WTC11 (cell line): Measurements from ENCODE around the gene TGFBR1. TPM values are rescaled to one million over a fixed set of nuclear protein-coding genes. Genes with fewer than 3 reads are reported as not detected.

Experiments used
- ATAC-seq: fragments of 200-7000 bp; cut with Tn5 transposase; 2 replicates; pipeline ENCODE4 v1.10.0; 2021; ENCODE audit warnings: mild to moderate bottlenecking, moderate library complexity
- CTCF ChIA-PET: fragments of 300-600 bp; sonication (Branson Sonifier 250); formaldehyde crosslinking; loops from one replicate; lab custom pipeline; 2021; ENCODE audit warnings: antibody characterized with exemption; lab: Charles Lee
- POLR2A ChIA-PET: fragments of 350-600 bp; sonication (Branson Sonifier 250); formaldehyde crosslinking; loops from one replicate; lab custom pipeline; 2021; ENCODE audit warnings: antibody characterized with exemption; lab: Charles Lee
- DNase-seq: peaks from one replicate; pipeline ENCODE4 v3.0.0; 2021; ENCODE audit warnings: low spot score
- H3K27ac Mint-ChIP-seq: 2 replicates; pipeline ENCODE4 v1.8.0; 2021; ENCODE audit warnings: mixed read lengths
- H3K27me3 Mint-ChIP-seq: 2 replicates; pipeline ENCODE4 v1.8.0; 2021; ENCODE audit warnings: low read depth, mild to moderate bottlenecking, moderate library complexity, mixed read lengths
- H3K36me3 Mint-ChIP-seq: 2 replicates; pipeline ENCODE4 v1.8.0; 2021; ENCODE audit warnings: mixed read lengths
- H3K4me1 Mint-ChIP-seq: 2 replicates; pipeline ENCODE4 v1.8.0; 2022; ENCODE audit warnings: mixed read lengths
- H3K4me3 Mint-ChIP-seq: 2 replicates; pipeline ENCODE4 v1.8.0; 2021; ENCODE audit warnings: mild to moderate bottlenecking, moderate library complexity, mixed read lengths
- H3K9me3 Mint-ChIP-seq: 2 replicates; pipeline ENCODE4 v1.8.0; 2021; ENCODE audit warnings: mixed read lengths
- ARID4B ChIP-seq: sonication (generic); formaldehyde crosslinking; IDR thresholded peaks from 2 replicates; pipeline ENCODE4 v1.8.0; 2023; ENCODE audit warnings: missing genetic modification reagents, mild to moderate bottlenecking, borderline replicate concordance
- CTCF ChIP-seq: fragments of 200-600 bp; IDR thresholded peaks from 2 replicates; pipeline ENCODE4 v1.8.0; 2022; ENCODE audit warnings: antibody characterized with exemption
- ESRRA ChIP-seq: sonication (generic); formaldehyde crosslinking; IDR thresholded peaks from 2 replicates; pipeline ENCODE4 v1.8.1; 2022; ENCODE audit warnings: mild to moderate bottlenecking, missing genetic modification reagents, borderline replicate concordance
- GABPB1 ChIP-seq: sonication (generic); formaldehyde crosslinking; IDR thresholded peaks from 2 replicates; pipeline ENCODE4 v1.8.1; 2023; ENCODE audit warnings: mild to moderate bottlenecking, missing genetic modification reagents
- GTF2I ChIP-seq: fragments of 250-450 bp; sonication (Bioruptor Pico); conservative IDR thresholded peaks from 2 replicates; pipeline ENCODE4 v1.4.0; 2021; ENCODE audit warnings: mild to moderate bottlenecking
- HMGA2 ChIP-seq: fragments of 250-450 bp; sonication (Bioruptor Pico); IDR thresholded peaks from 2 replicates; pipeline ENCODE4 v1.4.0; 2021; ENCODE audit warnings: mild to moderate bottlenecking, moderate library complexity
- JUN ChIP-seq: sonication (generic); formaldehyde crosslinking; IDR thresholded peaks from 2 replicates; pipeline ENCODE4 v1.8.0; 2023; ENCODE audit warnings: mild to moderate bottlenecking, missing genetic modification reagents
- MXD4 ChIP-seq: fragments of 250-450 bp; sonication (Bioruptor Pico); IDR thresholded peaks from 2 replicates; pipeline ENCODE4 v1.8.0; 2021; ENCODE audit warnings: mild to moderate bottlenecking, moderate library complexity, borderline replicate concordance
- NFATC4 ChIP-seq: fragments of 250-450 bp; sonication (Bioruptor Pico); IDR thresholded peaks from 2 replicates; pipeline ENCODE4 v1.9.0; 2021; ENCODE audit warnings: mild to moderate bottlenecking
- PRDM15 ChIP-seq: sonication (generic); formaldehyde crosslinking; IDR thresholded peaks from 2 replicates; pipeline ENCODE4 v1.8.0; 2022; ENCODE audit warnings: missing genetic modification reagents
- PRRX2 ChIP-seq: fragments of 250-450 bp; sonication (Bioruptor Pico); IDR thresholded peaks from 2 replicates; pipeline ENCODE4 v1.8.0; 2021; ENCODE audit warnings: mild to moderate bottlenecking
- SMAD3 ChIP-seq: sonication (generic); formaldehyde crosslinking; IDR thresholded peaks from 2 replicates; pipeline ENCODE4 v1.8.0; 2022; ENCODE audit warnings: missing genetic modification reagents, mild to moderate bottlenecking, borderline replicate concordance
- SP1 ChIP-seq: sonication (generic); formaldehyde crosslinking; conservative IDR thresholded peaks from 2 replicates; pipeline ENCODE4 v1.8.1; 2022; ENCODE audit warnings: missing genetic modification reagents
- ZBTB21 ChIP-seq: sonication (generic); formaldehyde crosslinking; IDR thresholded peaks from 2 replicates; pipeline ENCODE4 v1.8.1; 2023; ENCODE audit warnings: mild to moderate bottlenecking, missing genetic modification reagents, borderline replicate concordance
- ZNF219 ChIP-seq: sonication (generic); formaldehyde crosslinking; IDR thresholded peaks from 2 replicates; pipeline ENCODE4 v1.8.0; 2023; ENCODE audit warnings: missing genetic modification reagents, mild to moderate bottlenecking, borderline replicate concordance
- total RNA-seq: library from RNA; stranded (reverse); gene quantifications from 3 replicates; pipeline ENCODE4 v1.2.3, GENCODE V29; 2021
- TF ChIP-seq, protein P1 (sequence below): sonication (generic); formaldehyde crosslinking; IDR thresholded peaks from 2 replicates; pipeline ENCODE4 v1.8.1; 2023; ENCODE audit warnings: mild to moderate bottlenecking, missing genetic modification reagents
- TF ChIP-seq, protein P2 (sequence below): sonication (generic); formaldehyde crosslinking; IDR thresholded peaks from 2 replicates; pipeline ENCODE4 v1.8.0; 2022; ENCODE audit warnings: mild to moderate bottlenecking, missing genetic modification reagents
- TF ChIP-seq, protein P3 (sequence below): fragments of 250-450 bp; sonication (Bioruptor Pico); IDR thresholded peaks from 2 replicates; pipeline ENCODE4 v1.9.0; 2021; ENCODE audit warnings: moderate library complexity, mild to moderate bottlenecking, inconsistent platforms, borderline replicate concordance

The TGFBR1 gene
- total RNA-seq, 1 experiment from 2014 or later, result 42.4 TPM

GRCh38 chr9:99184475-99185347, 79.8 kb downstream of the TGFBR1 start:
- ChIA-PET CTCF (interaction anchor here (0.6 to 2.9 kb wide), 30 partner anchors 9 to 1031 kb away, joined by 3 to 33 read pairs (median 5); partner anchors contain the start of genes ALG2 and SEC61B), POLR2A (interaction anchor here (2.5 kb wide), 1 partner anchor 37 kb away, joined by 11 read pairs; the partner anchor contains the start of genes ALG2 and SEC61B)
- no peak for TF ChIP-seq PRDM15 (CRISPR knock-in tag)
- TF ChIP-seq CTCF, result peak; percentile 88
- TF ChIP-seq GABPB1 (CRISPR knock-in tag), result 0 out of 2 replicates have a peak, but pooled peaks have one; percentile 14
- TF ChIP-seq PRRX2 (CRISPR knock-in tag), result no peak
- TF ChIP-seq ZBTB21 (CRISPR knock-in tag), result no peak
- Mint-ChIP-seq H3K9me3 (no peaks in the 10 kb centered on the region), H3K4me3 (no peak overlapping the region), H3K36me3 (no peaks in the 10 kb centered on the region), H3K27ac (no peak overlapping the region), H3K27me3 (no peaks in the 10 kb centered on the region; the same call in 1 of the 2 replicates), H3K4me1 (peaks cover 17% of the 10 kb centered on the region)
- ATAC-seq, result peak; percentile 90
- peak; percentile 88 for DNase-seq

- DNase-seq (no peak), ATAC-seq (no peak)
- POLR2A ChIA-PET, result interaction anchor here (2.5 kb wide), 1 partner anchor 37 kb away, joined by 11 read pairs; the partner anchor contains the start of genes ALG2 and SEC61B
- no peaks in the 10 kb centered on the region; the same call in 1 of the 2 replicates for H3K27me3 Mint-ChIP-seq
- no peaks in the 10 kb centered on the region for H3K36me3 Mint-ChIP-seq
- CTCF ChIA-PET, result interaction anchor here (0.6 to 2.9 kb wide), 30 partner anchors 9 to 1031 kb away, joined by 3 to 33 read pairs (median 5); partner anchors contain the start of genes ALG2 and SEC61B
- peaks cover 17% of the 10 kb centered on the region for H3K4me1 Mint-ChIP-seq
- H3K9me3 Mint-ChIP-seq, result no peaks in the 10 kb centered on the region
- no peak overlapping the region for H3K4me3 Mint-ChIP-seq
- H3K27ac Mint-ChIP-seq, result no peak overlapping the region
- TF ChIP-seq, protein P1, sequence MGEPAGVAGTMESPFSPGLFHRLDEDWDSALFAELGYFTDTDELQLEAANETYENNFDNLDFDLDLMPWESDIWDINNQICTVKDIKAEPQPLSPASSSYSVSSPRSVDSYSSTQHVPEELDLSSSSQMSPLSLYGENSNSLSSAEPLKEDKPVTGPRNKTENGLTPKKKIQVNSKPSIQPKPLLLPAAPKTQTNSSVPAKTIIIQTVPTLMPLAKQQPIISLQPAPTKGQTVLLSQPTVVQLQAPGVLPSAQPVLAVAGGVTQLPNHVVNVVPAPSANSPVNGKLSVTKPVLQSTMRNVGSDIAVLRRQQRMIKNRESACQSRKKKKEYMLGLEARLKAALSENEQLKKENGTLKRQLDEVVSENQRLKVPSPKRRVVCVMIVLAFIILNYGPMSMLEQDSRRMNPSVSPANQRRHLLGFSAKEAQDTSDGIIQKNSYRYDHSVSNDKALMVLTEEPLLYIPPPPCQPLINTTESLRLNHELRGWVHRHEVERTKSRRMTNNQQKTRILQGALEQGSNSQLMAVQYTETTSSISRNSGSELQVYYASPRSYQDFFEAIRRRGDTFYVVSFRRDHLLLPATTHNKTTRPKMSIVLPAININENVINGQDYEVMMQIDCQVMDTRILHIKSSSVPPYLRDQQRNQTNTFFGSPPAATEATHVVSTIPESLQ (CRISPR knock-in tag), result no peak
- TF ChIP-seq HMGA2 (CRISPR knock-in tag) (no peak), ZNF219 (CRISPR knock-in tag) (no peak), GTF2I (no peak), JUN (CRISPR knock-in tag) (no peak), SMAD3 (CRISPR knock-in tag) (no peak), ARID4B (CRISPR knock-in tag) (no peak), SP1 (CRISPR knock-in tag) (no peak), ESRRA (CRISPR knock-in tag) (no peak), MXD4 (CRISPR knock-in tag) (no peak), NFATC4 (CRISPR knock-in tag) (no peak)
- TF ChIP-seq, protein P2, sequence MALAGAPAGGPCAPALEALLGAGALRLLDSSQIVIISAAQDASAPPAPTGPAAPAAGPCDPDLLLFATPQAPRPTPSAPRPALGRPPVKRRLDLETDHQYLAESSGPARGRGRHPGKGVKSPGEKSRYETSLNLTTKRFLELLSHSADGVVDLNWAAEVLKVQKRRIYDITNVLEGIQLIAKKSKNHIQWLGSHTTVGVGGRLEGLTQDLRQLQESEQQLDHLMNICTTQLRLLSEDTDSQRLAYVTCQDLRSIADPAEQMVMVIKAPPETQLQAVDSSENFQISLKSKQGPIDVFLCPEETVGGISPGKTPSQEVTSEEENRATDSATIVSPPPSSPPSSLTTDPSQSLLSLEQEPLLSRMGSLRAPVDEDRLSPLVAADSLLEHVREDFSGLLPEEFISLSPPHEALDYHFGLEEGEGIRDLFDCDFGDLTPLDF (CRISPR knock-in tag), result no peak
- TF ChIP-seq, protein P3, sequence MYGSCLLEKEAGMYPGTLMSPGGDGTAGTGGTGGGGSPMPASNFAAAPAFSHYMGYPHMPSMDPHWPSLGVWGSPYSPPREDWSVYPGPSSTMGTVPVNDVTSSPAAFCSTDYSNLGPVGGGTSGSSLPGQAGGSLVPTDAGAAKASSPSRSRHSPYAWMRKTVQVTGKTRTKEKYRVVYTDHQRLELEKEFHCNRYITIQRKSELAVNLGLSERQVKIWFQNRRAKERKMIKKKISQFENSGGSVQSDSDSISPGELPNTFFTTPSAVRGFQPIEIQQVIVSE, result no peak
Observed at GRCh38 chr9:99185348-99185632, 80.4 kb downstream of the TGFBR1 start.
